ENCODE measurements around the gene DYNLL1.

DYNLL1 gene

GRCh38 chr12:120532701-120533238, 36.9 kb downstream of the DYNLL1 start:
- no peak for DNase-seq (ENCODE audit: low read depth)
- no peak for TF ChIP-seq CTCF (IDR thresholded peaks at IDR 0.05; ENCODE audit: control insufficient read depth, insufficient read depth, low read depth, low read length, missing control alignments)
- no peak overlapping the region for H3K4me3 ChIP-seq (ENCODE audit: control insufficient read depth, low read depth, low read length)

- TF ChIP-seq CTCF (IDR thresholded peaks at IDR 0.05; ENCODE audit: control insufficient read depth, insufficient read depth, low read depth, low read length, missing control alignments) = no peak
Observed at GRCh38 chr12:120534203-120534702, 38.3 kb downstream of the DYNLL1 start, which contains the start of gene RNF10. RNF10 (plus strand) TSS chr12:120534356; CDS start chr12:120534812, 456 bp downstream.

GRCh38 chr12:120534703-120535655, 39.1 kb downstream of the DYNLL1 start:
- H3K4me3 ChIP-seq (ENCODE audit: control insufficient read depth, low read depth, low read length) = peak overlapping the region; percentile 71
- DNase-seq (ENCODE audit: low read depth) = peak; percentile 28
- TF ChIP-seq CTCF (IDR thresholded peaks at IDR 0.05; ENCODE audit: control insufficient read depth, insufficient read depth, low read depth, low read length, missing control alignments) = no peak

More at GRCh38 chr12:120534203-120534702, 38.3 kb downstream of the DYNLL1 start, which contains the start of gene RNF10:
- DNase-seq (ENCODE audit: low read depth) = peak; percentile 59
- peak within 1 kb of the TSS; percentile 71 for H3K4me3 ChIP-seq (ENCODE audit: control insufficient read depth, low read depth, low read length)

- H3K4me3 ChIP-seq (ENCODE audit: control insufficient read depth, low read depth, low read length) = peak overlapping the region; percentile 71
- no peak for TF ChIP-seq CTCF (IDR thresholded peaks at IDR 0.05; ENCODE audit: control insufficient read depth, insufficient read depth, low read depth, low read length, missing control alignments)
- DNase-seq (ENCODE audit: low read depth) = no peak
Observed at GRCh38 chr12:120536064-120536791, 40.3 kb downstream of the DYNLL1 start.

GRCh38 chr12:120537856-120538220, 41.9 kb downstream of the DYNLL1 start:
- TF ChIP-seq CTCF (IDR thresholded peaks at IDR 0.05; ENCODE audit: control insufficient read depth, insufficient read depth, low read depth, low read length, missing control alignments) = no peak
- H3K4me3 ChIP-seq (ENCODE audit: control insufficient read depth, low read depth, low read length) = no peak overlapping the region
- DNase-seq (ENCODE audit: low read depth) = no peak

All from AG09309 (cell line).